ENCODE measurements around the gene LRRC7.

- no peak for TF ChIP-seq SUZ12 (IDR thresholded peaks at IDR 0.05; ENCODE audit: extremely low read depth, insufficient read depth, insufficient read length)
- no peak for TF ChIP-seq YY1 (IDR thresholded peaks at IDR 0.05; ENCODE audit: insufficient read depth, insufficient read length)
- TF ChIP-seq ZNF274 (IDR thresholded peaks at IDR 0.05; ENCODE audit: low read depth, low read length): no peak
These were observed 596.6 kb downstream of the LRRC7 start for GRCh38 chr1:70164350-70164749.
